HG03469 (cell line): ENCODE measurements around the gene GRWD1.

ENCODE experiments used
- ATAC-seq: cut with Tn5 transposase; IDR thresholded peaks from one replicate; pipeline ENCODE4 v1.9.1; 2021; ENCODE audit warnings: mild to moderate bottlenecking, moderate library complexity, moderate number of reproducible peaks; ENCODE audit not compliant: unreplicated experiment

GRWD1 gene

DNA sequence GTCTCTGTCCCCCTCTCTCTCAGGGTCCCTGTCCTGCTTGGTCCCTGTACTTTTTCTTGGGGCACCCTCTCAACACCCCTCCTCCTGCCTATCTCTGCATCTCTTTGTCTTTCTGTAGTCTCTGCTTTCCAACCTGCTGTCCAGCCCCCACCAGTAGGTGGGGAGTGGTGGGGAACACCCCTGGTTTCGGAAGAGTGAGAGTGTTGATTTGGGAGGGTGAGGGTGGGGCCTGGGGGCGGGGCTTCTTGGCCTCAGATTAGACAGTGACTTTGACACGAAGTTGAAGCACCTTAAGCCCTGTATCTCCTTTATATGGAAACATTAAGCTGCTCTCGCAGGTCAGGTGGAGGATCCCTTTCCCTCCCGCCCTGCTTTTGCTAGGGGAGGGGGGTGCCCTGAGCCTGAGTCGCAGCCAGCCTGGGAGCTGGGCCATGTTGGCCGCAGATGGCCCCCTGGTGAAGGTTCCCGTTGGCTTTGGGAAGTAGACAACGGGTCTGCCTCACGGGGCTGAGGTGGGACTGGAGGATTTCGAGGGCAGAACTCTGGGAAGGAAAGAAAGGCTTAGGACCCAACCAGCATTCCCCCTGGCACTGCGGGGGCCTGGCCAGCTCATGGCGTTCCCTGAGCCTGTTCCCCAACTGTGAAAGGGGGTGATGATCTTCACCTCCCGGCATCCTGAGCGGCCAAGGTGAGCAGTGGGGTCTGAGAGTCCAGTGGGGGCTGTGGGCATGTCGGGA is 9.6 kb downstream of the GRWD1 start, which contains the start of gene KCNJ14:
Gene KCNJ14, plus strand, starts transcription at position 404 of the 737 bp plus-strand sequence. CDS start 6,151 bp downstream, outside the sequence.
- no peak for ATAC-seq

- no peak for ATAC-seq
These were observed 10.3 kb downstream of the GRWD1 start for GRCh38 chr19:48455908-48456562.

GRCh38 chr19:48456864-48457263 is 11.1 kb downstream of the GRWD1 start:
- no peak for ATAC-seq

DNA sequence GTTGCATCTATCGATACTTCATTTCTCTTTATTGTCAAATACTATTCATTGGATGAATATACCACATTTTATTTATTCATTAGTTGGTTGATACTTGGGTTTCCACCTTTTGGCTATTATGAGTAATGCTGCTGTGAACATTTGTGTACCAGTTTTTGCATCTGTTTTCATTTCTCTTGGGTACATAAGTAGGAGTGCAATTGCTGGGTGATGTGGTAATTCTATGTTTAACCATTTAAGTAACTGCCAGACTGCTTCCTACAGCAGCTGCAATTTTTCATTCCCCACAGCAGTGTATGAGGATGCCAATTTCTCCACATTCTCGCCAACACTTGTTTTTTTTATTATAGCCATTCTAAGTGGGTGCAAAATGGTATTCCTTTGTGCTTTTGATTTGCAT is 12.2 kb downstream of the GRWD1 start:
- ATAC-seq: no peak

GRCh38 chr19:48461651-48461981 is 15.8 kb downstream of the GRWD1 start:
- ATAC-seq: no peak

- ATAC-seq: no peak
These were observed 16.3 kb downstream of the GRWD1 start for GRCh38 chr19:48461982-48462655.

- no peak for ATAC-seq
These were observed 19.4 kb downstream of the GRWD1 start for GRCh38 chr19:48465215-48465614.

- no peak for ATAC-seq
These were observed 21.0 kb downstream of the GRWD1 start for GRCh38 chr19:48466561-48467325.

DNA sequence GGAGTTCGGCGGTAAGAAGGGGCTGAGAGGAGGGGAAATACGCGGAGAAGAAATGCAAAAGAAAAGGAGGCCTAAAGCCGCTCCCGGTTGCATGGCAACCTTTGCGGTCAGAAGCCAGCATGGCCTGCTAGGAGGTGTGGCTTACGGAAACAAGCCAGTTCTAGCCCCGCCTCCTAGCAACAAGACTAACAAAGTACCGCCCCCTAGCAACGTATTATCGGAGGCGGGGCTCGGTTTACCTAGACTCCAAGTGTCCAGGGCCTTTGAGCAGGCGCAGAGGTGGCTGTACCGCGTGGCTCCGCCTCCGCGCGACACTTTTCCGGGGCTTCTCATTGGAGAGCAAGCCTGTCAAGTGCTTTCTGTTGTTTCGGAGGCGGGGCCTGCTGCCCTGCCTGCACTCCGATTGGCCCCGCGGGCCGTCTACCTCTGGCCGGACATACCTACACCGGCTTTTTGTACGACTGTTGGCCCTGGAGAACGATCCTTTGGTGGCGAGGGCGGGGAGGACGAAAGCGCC is 23.0 kb downstream of the GRWD1 start:
- ATAC-seq: peak; percentile 81

GRCh38 chr19:48469289-48469881 is 23.6 kb downstream of the GRWD1 start, which contains the start of gene CYTH2:
Gene CYTH2 (plus strand): TSS chr19:48469369. CDS start chr19:48469508, 139 bp downstream.
- ATAC-seq: peak; percentile 15

DNA sequence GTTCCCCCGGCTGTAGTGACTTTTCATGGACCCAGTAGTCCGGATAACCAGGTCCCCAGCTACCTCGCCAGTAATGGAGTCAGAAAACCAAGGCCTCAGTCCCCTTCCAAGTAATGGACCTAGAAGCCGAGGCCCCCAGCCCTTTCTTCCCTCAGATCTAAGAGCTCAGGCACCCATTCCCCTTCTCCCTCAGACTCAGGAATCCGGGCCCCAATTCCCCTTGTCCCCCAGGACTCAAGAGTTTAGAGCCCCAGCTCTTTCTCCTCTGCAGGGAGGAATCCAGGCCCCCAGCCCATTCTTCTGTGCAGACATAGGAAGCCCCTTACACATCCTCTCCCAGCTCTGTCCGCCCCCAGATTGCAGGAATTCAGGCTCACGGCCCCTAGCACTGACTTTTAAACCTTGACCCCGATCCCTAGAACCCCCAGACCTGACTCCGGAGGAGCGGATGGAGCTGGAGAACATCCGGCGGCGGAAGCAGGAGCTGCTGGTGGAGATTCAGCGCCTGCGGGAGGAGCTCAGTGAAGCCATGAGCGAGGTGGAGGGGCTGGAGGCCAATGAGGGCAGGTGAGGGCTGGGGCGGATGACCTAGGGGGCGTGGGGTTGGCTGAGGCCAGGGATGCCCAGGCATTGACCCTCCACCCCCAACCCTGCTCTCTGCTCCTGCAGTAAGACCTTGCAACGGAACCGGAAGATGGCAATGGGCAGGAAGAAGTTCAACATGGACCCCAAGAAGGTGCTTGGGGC is 24.3 kb downstream of the GRWD1 start:
- no peak for ATAC-seq

DNA sequence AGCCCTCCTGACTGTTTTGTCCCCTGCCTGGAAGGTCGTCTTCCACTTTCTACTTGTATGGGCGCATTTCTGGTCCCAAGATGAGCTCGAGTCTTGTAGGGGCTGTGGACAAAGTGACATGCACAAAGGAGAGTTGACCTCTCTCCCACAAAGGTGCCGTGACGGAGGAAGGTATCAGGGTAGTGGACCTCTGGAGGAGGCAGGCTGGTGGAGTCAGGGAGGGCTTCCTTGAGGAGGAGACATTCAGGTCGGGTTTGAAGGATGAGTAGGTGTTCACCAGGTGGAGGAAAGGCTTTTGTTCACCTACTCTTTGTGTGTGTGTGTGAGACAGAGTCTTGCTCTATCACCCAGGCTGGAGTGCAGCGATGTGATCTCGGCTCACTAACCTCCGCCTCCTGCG is 25.1 kb downstream of the GRWD1 start:
- no peak for ATAC-seq

DNA sequence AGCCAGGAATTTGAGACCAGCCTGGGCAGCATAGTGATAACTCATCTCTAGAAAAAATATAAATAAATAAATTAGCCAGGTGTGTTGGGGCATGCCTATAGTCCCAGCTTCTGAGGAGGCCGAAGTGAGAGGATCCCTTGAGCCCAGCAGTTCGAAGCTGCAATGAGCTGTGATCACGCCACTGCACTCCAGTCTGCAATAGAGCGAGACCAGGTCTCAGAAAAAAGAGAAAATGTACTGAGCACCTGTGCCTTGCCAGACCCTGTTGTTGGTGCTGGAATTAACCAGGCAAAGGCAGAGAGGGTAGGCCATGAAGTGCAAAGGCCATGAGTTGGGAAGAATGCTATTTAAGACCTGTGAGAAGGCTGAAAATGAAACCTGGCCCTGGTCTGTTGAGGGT is 26.1 kb downstream of the GRWD1 start:
- no peak for ATAC-seq

DNA sequence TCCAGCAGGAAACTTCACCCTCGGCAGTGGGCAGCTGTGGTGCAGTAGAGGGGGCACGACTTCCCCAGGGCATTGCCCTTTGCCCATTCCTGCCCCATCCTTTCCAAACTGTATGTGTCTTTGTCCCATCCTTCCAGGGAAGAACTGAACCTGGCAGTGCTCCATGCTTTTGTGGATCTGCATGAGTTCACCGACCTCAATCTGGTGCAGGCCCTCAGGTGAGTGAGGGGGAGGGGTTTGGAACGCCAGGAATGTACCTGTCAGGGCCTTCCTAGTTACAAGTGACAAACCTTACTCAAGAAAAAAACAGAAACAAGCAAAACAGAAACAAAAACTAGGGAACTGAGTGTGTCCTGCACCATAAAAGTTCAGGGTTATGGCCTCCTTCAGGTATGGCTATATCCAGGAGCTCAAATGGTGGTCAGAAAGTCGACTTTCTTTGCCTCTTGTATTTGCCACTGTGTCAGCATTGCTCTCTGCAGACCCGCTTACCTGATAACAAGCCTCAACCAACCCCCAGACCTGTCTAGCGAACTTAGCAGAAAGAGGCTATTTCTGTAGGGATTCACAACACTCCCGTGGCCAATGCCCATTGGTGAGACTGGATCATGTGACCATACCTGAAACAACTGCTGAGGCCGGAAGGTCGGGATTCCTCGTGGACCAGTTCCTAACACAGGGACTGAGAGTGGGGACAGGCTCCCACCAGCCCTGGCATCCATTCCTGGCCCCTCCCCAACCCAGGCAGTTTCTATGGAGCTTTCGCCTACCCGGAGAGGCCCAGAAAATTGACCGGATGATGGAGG is 27.6 kb downstream of the GRWD1 start:
- ATAC-seq: no peak

DNA sequence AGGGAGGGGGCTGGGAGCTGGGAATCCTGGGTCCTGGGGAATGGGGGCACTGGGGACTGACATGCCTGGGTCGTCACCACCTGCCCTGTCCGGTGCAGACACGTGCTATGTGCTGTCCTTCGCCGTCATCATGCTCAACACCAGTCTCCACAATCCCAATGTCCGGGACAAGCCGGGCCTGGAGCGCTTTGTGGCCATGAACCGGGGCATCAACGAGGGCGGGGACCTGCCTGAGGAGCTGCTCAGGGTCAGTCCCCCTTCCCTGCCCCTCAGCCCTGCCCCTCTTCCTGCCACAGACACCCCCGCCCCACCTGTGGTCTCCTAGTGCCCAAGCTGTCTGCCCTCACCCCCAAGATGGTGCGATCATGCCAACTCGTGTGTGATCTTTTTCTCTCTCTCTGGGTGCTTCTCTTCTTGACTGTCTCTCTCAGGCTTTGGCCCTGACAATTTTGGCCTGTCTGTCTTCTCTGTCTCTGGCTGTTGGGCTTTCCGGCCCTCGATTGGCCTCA is 28.4 kb downstream of the GRWD1 start:
- ATAC-seq: no peak

DNA sequence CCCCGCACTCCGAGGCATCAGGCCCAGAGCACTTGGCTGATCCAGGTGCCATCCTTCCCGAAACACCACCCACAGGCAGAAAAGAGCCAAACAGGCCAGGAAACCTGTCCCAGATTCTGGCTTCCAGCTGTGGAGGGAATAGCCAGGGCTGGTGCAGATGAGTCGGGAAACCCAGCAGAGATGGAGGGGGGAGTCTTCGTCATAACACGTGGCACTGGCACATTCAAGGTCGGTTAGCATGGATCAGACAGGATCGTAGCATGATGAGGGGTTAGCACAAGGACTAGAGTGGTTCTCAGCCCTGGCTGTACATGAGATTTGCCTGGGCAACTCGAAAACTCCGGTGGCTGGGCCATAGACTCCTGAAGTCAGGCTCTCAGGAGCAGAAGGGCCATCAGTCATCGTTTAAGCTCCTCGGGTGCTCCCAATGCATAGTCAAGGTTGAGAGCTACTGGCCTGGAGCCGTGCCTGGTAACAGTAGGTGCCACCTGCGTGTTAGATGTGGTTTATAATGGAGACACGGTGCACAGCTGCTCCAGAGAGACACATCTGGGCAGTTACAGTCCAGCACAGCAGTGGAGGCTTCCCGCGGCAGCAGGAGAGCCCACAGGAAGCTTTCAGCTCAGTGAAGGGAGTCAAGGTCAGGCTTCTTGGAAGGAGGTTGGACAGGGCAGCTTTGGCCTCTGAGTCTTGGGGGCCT is 29.7 kb downstream of the GRWD1 start:
- no peak for ATAC-seq

DNA sequence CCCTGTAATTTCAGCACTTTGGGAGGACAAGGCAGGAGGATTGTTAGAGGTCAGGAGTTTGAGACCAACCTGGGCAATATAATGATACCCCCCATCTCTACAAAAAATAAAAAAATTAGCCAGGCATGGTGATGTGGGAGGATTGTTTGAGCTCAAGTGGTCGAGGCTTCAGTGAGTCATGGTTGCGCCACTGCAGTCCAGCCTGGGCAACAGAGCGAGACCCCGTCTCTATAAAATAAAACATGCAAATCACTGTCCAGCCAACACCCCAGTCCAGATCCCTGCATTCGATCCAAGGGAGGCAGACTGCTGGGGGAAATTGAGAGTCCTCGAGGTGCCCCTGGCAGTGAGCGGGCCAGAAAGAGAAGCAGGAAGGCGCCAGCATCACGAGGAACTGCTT is 30.4 kb downstream of the GRWD1 start:
- ATAC-seq: no peak

GRCh38 chr19:48477067-48477685 is 31.4 kb downstream of the GRWD1 start:
- ATAC-seq: no peak
